Fibroblast of peridontal ligament (primary cell): ENCODE measurements around the gene SH3TC2.

Experiments used
- DNase-seq: peaks from one replicate; pipeline ENCODE4 v3.0.0-alpha.2; 2010; ENCODE audit errors: extremely low read depth

SH3TC2 gene

DNA sequence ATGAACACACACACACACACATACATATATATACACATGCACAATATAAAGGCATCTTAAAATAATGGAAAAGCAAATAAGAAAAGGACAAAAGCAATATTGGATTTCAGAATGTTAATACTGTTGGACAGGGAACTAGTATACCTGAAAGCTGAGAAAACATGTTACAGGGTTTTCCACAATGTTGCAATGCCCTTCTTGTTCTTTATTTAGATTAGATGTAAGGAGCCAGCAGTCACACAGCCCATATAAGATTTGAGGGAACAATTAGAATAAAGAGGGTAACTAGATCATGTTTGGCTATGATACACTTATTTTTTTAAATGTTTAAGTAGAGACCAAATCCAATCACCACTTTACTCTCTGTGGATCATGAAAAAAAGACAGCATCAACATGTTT is 61.7 kb downstream of the SH3TC2 start:
- DNase-seq: no peak

- DNase-seq: no peak
These were observed 63.1 kb downstream of the SH3TC2 start for GRCh38 chr5:148999741-149000140.

DNA sequence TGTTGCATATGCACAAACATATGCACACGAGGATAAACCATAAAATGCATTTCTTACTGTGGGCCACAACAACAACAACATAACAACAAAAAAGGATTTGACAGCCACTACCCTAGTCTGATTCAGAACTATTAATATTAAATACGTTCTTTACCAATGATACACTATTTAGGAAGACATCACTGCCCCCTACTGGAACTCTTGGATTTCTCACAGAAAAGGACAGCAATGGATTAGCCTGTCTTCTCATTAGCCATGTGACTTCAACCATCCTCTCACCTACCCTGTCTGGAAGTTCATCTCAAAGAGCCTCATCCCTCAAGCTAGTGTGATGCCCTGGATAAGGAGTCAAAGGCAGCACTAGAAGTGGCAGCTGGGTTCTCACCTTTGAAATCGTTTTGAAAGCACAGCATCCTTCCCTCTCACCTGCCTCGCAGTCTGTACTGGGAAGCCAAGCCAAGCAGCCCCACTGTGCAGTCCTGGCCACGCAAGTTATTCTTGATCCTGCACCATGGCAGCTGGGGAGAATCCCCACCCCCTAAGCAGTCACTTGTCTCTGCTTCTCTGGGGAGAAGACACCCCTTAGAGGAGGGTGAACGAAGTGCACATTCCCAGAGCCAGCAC is 64.6 kb downstream of the SH3TC2 start:
- DNase-seq: peak; percentile 82

DNA sequence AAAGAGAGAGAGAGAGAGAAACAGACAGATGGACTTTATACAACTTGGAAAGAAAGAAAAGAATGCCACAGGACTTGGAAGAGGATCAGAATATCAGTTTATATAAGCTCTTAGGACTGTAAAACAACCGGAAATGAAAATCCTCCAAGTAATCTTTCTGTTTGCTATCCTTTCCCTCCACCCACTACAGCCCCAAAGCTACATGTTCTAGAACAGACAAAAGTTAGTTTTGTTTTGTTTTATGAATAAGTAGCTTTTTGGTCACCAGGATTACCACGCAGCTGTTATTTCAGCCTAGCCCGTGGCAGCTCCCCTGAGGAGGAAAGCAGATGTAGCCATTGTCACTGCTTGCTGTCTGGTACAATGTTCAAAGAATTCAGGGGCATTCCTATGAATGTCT is 66.6 kb downstream of the SH3TC2 start:
- DNase-seq: peak; percentile 54

- DNase-seq: no peak
These were observed 67.1 kb downstream of the SH3TC2 start for GRCh38 chr5:148995791-148996190.

GRCh38 chr5:148993283-148993936 is 69.5 kb downstream of the SH3TC2 start:
- DNase-seq: no peak

DNA sequence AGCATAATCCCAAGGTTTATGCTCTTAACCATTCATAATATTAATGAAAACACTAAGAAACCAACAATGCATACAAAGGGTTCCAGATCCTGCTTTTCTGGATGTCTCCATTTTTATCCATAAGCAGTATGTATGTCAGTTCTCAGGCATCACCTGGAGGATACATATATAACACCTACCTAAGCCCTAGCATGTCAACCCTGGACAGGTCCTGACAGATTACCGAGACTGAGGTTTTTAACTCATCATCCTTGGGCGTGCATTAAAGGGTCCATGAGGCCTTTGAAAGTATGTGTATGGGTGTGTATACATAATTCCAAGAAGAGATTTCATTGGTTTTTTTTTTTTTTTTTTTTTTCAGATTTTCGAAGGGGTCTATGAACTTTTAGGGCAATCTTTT is 70.6 kb downstream of the SH3TC2 start:
- DNase-seq: no peak

GRCh38 chr5:148991566-148991965 is 71.3 kb downstream of the SH3TC2 start:
- DNase-seq: no peak

DNA sequence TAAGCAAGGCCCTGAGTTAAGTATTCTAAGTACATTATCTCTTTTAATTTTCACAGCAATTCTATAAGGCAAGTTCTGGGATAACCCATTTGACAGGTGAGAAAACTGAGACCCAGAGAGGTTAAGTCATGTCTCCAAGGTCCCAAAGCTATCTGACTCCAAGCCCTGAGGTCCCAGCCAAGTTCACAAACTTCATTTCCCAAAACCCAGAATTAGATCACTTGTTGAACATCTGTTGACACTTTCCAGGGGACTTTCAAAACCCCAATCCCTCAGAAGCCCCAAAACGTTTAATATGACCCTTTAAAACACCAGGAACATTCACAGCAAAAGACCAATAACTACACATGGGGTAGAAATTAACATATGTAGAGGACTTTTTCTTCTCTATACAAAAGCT is 72.0 kb downstream of the SH3TC2 start:
- DNase-seq: no peak

DNA sequence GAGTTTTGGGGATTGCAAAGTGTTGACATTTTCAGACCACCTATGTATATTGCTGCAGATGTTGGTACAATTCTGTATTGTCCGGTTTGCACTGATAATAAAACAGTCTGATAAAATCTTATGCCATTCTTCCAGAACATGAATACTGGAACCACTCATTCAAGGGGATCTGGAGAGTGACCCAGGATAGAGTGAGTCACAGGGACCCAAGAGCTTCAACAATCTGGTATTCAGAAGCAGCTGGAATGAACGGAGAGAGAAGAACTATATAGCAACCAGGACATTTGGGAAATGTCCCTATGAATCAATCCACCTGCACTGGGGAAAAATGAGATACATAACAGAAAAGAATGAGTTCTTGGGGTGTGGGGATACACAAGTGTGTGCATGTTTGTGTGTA is 73.3 kb downstream of the SH3TC2 start:
- no peak for DNase-seq

DNA sequence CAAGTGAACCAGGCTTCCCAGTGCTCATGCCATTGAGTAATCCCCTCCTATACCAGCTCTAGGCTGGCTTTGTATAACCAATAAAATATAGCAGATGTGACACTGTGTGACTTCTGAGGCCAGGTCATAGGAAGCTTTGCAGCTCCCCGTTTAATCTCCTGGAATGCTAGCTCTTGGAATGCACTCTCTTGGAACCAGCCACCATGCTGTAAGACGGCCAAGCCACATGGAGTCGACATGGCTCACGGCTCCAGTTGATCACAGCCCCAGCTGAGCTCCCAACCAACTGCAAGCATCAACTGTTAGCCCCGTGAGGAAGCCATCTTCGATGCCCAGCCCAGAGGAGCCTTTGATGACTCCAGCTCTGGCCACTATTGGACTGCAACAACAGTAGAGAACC is 74.5 kb downstream of the SH3TC2 start:
- no peak for DNase-seq

GRCh38 chr5:148986636-148987035 is 76.2 kb downstream of the SH3TC2 start:
- no peak for DNase-seq

- no peak for DNase-seq
These were observed 78.5 kb downstream of the SH3TC2 start for GRCh38 chr5:148984345-148984744.

DNA sequence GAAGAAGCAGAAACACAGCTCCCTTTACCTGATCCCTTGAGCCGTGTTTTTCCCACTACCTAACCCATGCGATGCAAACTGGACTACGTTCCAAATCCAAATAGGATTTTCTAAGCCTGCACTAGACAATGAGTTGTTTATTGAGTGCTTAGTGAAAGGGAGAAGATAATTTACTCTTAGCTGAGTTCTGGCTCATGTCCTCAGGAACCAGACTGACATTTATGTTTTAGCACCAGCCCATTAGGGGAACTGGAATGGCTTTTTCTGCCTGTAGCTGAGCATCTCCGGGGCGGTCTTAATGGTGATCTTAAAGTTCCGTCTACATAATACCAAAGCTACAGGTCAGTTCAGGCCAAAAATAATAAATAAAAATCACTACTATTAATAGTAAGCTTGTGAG is 81.5 kb downstream of the SH3TC2 start:
- no peak for DNase-seq

DNA sequence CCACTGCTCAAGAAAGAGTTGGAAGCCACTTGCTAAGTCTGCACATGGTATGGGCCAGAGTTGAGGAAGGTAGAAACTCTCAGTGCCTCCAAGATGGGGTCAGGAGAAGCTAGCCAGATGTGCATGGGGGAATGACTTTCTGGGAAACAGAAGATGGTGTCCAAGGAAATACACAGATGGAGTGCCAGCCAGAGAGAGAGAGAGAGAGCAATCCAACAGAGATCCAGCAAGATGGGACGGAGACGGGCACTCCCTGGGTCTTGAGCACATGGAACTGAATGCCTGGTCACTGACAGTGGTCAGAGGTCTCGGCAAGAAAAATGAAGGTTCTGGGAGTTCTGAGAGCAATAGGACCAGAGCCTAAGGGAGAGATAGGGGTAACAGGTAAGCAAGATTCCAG is 82.1 kb downstream of the SH3TC2 start:
- DNase-seq: no peak

DNA sequence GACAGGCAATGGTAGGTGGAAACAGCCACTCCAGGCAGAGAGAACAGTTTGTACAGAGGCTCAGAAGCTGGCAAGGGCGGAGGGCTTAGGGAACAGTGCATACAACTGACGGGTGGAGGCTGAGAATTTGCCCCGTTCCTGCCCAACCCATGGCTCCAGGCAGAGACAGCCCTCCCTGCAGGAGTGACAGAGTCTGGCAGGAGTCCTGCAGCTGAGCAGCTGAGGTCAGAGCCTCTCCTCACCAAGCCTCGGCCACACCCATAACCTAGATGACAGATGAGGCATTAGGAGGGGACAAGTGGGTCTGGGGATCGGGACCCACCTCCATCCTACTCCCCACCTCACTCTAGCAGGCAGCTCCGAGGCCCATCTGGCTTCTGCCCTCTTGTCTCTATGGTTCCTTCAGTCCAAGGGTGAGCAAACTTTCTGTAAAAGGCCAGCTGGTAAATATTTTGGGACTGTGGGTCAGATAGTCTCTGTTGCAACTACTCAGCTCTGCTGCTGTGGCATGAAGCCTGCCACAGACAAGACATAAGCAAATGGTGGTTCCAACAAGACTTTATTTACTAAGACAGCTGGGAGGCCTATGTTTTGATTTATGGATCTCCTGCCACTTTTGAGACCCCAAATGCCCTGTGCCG is 83.7 kb downstream of the SH3TC2 start:
- DNase-seq: no peak

- no peak for DNase-seq
These were observed 84.3 kb downstream of the SH3TC2 start for GRCh38 chr5:148978370-148979082.

DNA sequence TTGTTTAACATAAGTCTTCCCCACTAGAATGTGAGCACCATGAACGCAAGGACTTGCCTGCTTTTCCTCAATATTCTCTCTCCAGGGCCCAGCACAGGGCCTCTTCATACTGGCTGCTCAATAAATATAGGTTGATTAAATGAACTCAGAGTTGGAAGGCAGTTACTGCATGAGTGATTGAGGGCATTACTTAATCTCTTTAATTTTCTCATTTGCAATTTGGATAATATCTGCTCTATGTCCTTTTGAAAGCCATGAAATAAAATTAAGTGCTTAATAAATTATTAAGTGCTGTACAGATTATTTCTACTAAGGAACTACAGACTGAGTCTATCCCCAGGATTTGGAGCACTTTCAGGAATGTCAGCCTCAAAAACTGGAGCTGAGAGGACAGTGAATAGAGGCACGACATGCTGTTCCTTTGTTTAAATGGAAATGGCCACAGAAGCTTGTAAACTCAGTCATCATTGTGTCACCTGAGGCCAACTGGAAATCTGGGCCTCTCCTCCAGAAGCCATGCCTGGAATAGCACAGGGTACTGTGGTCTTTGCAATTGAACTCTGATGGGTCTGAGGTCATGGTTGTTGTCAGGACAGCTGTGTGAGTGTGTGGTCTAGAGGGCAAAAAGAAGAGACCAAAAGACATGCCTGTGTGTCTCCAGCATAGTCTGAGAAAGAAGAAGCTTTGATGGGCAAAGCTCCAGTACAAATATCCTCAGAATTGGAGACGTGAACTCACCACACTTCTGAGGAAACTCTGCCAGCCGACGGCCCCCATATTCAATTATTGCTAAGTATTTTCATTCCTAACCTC is 86.1 kb downstream of the SH3TC2 start:
- DNase-seq: no peak

DNA sequence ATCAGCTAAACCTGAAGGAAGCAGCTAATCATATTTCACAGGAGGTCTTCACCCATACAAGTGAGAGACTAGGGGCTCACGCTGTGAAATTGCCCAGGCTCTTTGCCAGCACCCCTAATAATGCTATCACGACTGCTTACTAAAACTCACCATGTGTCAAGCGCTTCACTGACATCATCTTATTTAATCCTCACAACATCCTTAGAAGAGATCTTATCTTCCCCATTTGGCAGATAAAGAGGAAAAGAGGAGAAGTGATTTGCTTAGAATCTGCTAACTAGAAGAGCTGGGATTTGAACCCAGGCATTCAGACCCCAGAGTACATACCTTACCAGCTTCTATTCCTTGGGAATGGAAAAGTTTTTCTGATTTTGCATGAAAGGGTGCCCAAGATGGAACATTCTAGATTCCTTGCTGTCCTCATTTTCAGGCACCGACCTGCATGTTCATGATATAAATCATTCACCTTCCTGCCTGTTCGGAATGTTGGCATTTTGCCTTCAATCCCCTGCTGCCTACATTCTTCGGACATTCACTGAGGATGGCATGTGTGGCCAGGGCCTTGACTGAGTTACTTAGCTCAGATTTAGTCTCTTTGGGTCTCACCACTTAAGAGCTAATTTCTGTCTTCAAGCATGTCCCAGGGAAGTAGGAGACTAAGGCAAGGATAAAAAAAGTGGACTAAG is 88.1 kb downstream of the SH3TC2 start:
- no peak for DNase-seq

DNA sequence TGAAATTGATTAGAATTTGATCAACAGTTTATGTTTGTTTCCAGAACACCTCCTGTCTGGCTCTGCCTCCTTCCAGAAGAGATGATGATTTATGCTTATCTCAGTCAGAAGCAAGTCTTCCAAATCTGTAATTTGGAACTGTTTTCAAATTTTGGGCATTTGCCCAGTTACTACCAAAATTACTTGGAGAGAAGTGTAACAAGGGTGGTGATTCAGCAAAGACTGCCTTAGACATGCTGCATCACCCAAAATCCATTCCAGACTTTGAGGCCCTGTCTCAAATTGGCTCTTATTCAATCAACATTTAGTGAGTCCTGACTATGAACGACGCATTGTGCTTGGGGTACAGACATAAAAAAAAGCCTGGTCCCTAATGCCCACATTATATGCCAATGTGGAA is 89.4 kb downstream of the SH3TC2 start:
- peak; percentile 76 for DNase-seq

DNA sequence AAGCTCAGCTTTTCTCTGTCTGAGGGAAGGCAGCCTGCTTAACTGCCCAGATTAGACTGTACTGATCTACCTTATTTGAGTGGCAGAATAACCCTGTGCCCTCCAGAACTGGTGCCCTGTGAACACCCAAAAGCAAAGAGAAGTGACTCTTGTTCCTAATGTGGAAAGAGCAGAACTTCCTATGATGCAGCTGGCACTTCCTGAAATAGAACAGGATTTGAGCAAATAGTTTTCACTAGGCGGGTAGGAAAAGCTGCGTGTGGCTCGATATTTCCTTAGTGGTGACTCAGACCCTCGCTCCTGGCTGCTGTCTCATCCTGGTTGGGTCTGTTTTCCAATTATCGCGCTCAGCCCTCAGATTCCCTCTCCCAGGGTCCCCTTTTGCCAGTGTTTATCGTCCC is 89.9 kb downstream of the SH3TC2 start:
- DNase-seq: peak; percentile 82
